HepG2 (cell line): ENCODE data around the gene GPBP1. TPM values are rescaled to one million over a fixed set of nuclear protein-coding genes. Genes with fewer than 3 reads are reported as not detected.

ENCODE experiments used
- MYC ChIP-seq: sonication (generic); formaldehyde crosslinking; IDR thresholded peaks from 2 replicates; pipeline ENCODE4 v1.9.0; 2021; ENCODE audit warnings: missing genetic modification reagents, borderline replicate concordance
- PITX1 ChIP-seq: sonication (generic); formaldehyde crosslinking; IDR thresholded peaks from 2 replicates; pipeline ENCODE4 v1.5.1; 2020; ENCODE audit warnings: mild to moderate bottlenecking, missing genetic modification reagents
- RARA ChIP-seq: IDR thresholded peaks from 2 replicates; pipeline ENCODE4 v1.6.1; 2016; ENCODE audit warnings: missing genetic modification reagents, missing compliant biosample characterization
- REPIN1 ChIP-seq: sonication (generic); formaldehyde crosslinking; IDR thresholded peaks from 2 replicates; pipeline ENCODE4 v1.8.0; 2022; ENCODE audit warnings: missing genetic modification reagents, low read depth, mild to moderate bottlenecking, borderline replicate concordance
- SKI ChIP-seq: fragments of 450-650 bp; IDR thresholded peaks from one replicate; pipeline ENCODE4 v1.6.1; 2018; ENCODE audit warnings: mild to moderate bottlenecking; ENCODE audit not compliant: partially characterized antibody
- SP4 ChIP-seq: sonication (generic); formaldehyde crosslinking; IDR thresholded peaks from 2 replicates; pipeline ENCODE4 v1.8.1; 2023; ENCODE audit warnings: mild to moderate bottlenecking, missing genetic modification reagents
- ZBTB3 ChIP-seq: sonication (generic); formaldehyde crosslinking; IDR thresholded peaks from 2 replicates; pipeline ENCODE4 v1.4.0; 2020; ENCODE audit warnings: low read depth, mild to moderate bottlenecking, moderate library complexity, missing genetic modification reagents, borderline replicate concordance
- ZFX ChIP-seq: sonication (generic); formaldehyde crosslinking; IDR thresholded peaks from 2 replicates; pipeline ENCODE4 v1.4.0; 2020; ENCODE audit warnings: mild to moderate bottlenecking, low read depth, missing genetic modification reagents, moderate library complexity
- ZIK1 ChIP-seq: sonication (generic); formaldehyde crosslinking; IDR thresholded peaks from 2 replicates; pipeline ENCODE4 v1.5.0; 2020; ENCODE audit warnings: mild to moderate bottlenecking, low read depth, missing genetic modification reagents, borderline replicate concordance
- ZNF431 ChIP-seq: sonication (generic); formaldehyde crosslinking; IDR thresholded peaks from 2 replicates; pipeline ENCODE4 v1.9.0; 2022; ENCODE audit warnings: missing genetic modification reagents, low read depth, mild to moderate bottlenecking, borderline replicate concordance
- ZNF567 ChIP-seq: sonication (generic); formaldehyde crosslinking; IDR thresholded peaks from 2 replicates; pipeline ENCODE4 v1.8.1; 2023; ENCODE audit warnings: mild to moderate bottlenecking, missing genetic modification reagents, borderline replicate concordance
- ZNF773 ChIP-seq: sonication (generic); formaldehyde crosslinking; IDR thresholded peaks from 2 replicates; pipeline ENCODE4 v1.4.0; 2020; ENCODE audit warnings: missing genetic modification reagents, borderline replicate concordance
- ZSCAN12 ChIP-seq: sonication (generic); formaldehyde crosslinking; IDR thresholded peaks from 2 replicates; pipeline ENCODE4 v1.9.0; 2021; ENCODE audit warnings: mild to moderate bottlenecking, missing genetic modification reagents
- polyA plus RNA-seq, 8 experiments: library from polyadenylated mRNA; depleted of rRNA in 3 of 8; stranded (reverse) in 7 of 8; unstranded in 1 of 8; fragments of >200 nt; fragmentation: Illumina TruSeq in 4 of 8; extraction: Trizol in 4 of 8; gene quantifications; 2 replicates each; pipeline versions ENCODE4 v1.2.1 to v1.2.3, GENCODE V29; 2011 to 2016; ENCODE audit warnings: low read depth in 4 of 8, missing spikeins in 1 of 8, mixed read lengths in 1 of 8; ENCODE audit not compliant: insufficient read depth in 1 of 8
- total RNA-seq, 5 experiments: library from RNA; depleted of rRNA; stranded (reverse); fragments of >200 nt; fragmentation: Illumina TruSeq; extraction: Trizol; gene quantifications; 2 replicates each; pipeline ENCODE4 v1.2.3, GENCODE V29; 2016; ENCODE audit warnings: low read depth in 1 of 5
- TF ChIP-seq, protein P1 (sequence below): sonication (generic); formaldehyde crosslinking; IDR thresholded peaks from 2 replicates; pipeline ENCODE4 v1.8.0; 2022; ENCODE audit warnings: missing genetic modification reagents, low read depth, mild to moderate bottlenecking, borderline replicate concordance
- TF ChIP-seq, protein P2 (sequence below), 2 experiments: sonication (generic) in 1 of 2; formaldehyde crosslinking in 1 of 2; IDR thresholded peaks; 2 replicates each; pipeline versions ENCODE4 v1.4.0 to v1.6.1; 2018 to 2020; ENCODE audit warnings: missing genetic modification reagents in 2 of 2, borderline replicate concordance in 1 of 2, low read depth in 1 of 2, mild to moderate bottlenecking in 1 of 2, missing biosample characterization in 1 of 2
- TF ChIP-seq, protein P3 (sequence below): sonication (generic); formaldehyde crosslinking; IDR thresholded peaks from 2 replicates; pipeline ENCODE4 v1.8.1; 2022; ENCODE audit warnings: low read depth, mild to moderate bottlenecking, missing genetic modification reagents
- TF ChIP-seq, protein P4 (sequence below): sonication (generic); IDR thresholded peaks from 2 replicates; pipeline ENCODE4 v1.6.1; 2016; ENCODE audit warnings: low read depth, borderline replicate concordance
- TF ChIP-seq, protein P5 (sequence below), 2 experiments: IDR thresholded peaks; 2 replicates each; pipeline ENCODE4 v1.6.1; 2011 to 2012; ENCODE audit warnings: low read length in 2 of 2, borderline replicate concordance in 1 of 2, low read depth in 1 of 2, mild to moderate bottlenecking in 1 of 2, moderate library complexity in 1 of 2

The GPBP1 gene
- total and polyA plus RNA-seq, 2 of the 13 experiments (the other 11 are each of a cell fraction or from before 2014, with no cell fraction given), result 27.1 to 72.2 TPM

DNA sequence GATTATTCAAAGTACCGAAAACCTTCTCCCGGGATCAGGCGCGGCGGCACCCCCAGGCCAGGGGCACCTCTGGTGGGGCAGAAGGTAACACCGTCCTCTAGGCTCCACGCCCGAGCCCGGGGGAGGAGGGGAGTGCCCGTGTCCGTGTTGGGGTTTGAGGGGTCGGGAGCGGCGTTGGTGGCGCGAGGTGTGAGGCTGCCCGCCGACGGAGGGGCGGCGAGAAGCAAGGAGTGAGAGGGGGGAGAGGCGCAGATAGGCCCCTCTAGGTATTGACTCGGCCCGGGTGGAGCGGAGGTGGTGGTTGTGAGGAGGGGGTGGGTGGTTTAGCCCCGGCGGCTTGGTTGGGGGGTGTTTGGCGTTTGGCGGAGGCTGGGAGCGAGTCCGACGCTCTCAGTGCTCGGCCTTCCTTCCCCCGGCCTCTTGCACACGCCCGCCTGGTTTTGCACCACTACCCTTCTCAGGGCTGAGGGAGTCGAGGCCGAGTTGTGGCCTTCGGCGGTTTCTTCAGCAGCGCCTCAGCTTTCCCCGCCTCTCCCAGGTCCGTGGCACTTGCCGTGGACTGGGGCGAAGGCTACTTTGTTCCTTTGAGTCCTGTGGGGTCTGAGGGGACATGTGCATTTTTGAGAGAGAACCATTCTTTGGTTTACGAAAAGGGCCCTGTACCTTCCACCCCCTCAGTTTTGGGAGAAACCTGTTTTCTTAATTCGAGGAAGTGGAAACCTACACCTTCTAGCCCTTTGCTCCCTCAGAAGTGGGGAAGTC lies 450 bp downstream of the GPBP1 start (continued):
- TF ChIP-seq, protein P1, sequence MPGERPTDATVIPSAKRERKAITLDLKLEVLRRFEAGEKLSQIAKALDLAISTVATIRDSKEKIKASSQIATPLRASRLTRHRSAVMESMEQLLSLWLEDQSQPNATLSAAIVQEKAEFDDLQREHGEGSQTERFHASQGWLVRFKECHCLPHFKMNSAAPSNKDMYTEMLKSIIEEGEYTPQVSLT (CRISPR knock-in tag), result no peak
- TF ChIP-seq MYC (CRISPR knock-in tag), result no peak
- TF ChIP-seq ZNF431 (CRISPR knock-in tag), result no peak
- TF ChIP-seq SKI, result no peak
- 0 out of 2 replicates have a peak, but pooled peaks have one; percentile 5 for TF ChIP-seq ZIK1 (CRISPR knock-in tag)
- no peak for TF ChIP-seq ZBTB3
- no peak; the same call in 1 of the 2 replicates for TF ChIP-seq PITX1 (CRISPR knock-in tag)
- no peak for TF ChIP-seq ZNF567 (CRISPR knock-in tag)
- TF ChIP-seq, protein P2, sequence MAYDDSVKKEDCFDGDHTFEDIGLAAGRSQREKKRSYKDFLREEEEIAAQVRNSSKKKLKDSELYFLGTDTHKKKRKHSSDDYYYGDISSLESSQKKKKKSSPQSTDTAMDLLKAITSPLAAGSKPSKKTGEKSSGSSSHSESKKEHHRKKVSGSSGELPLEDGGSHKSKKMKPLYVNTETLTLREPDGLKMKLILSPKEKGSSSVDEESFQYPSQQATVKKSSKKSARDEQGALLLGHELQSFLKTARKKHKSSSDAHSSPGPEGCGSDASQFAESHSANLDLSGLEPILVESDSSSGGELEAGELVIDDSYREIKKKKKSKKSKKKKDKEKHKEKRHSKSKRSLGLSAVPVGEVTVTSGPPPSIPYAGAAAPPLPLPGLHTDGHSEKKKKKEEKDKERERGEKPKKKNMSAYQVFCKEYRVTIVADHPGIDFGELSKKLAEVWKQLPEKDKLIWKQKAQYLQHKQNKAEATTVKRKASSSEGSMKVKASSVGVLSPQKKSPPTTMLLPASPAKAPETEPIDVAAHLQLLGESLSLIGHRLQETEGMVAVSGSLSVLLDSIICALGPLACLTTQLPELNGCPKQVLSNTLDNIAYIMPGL (CRISPR knock-in tag; IDR thresholded peaks at IDR 0.05; ENCODE audit: borderline replicate concordance in 1 of 2, low read depth in 1 of 2), result peak in 1 of 2 experiments; percentile 47; a peak in 2 of 4 replicates
- TF ChIP-seq ZFX, result peak; percentile 52
- TF ChIP-seq, protein P3, sequence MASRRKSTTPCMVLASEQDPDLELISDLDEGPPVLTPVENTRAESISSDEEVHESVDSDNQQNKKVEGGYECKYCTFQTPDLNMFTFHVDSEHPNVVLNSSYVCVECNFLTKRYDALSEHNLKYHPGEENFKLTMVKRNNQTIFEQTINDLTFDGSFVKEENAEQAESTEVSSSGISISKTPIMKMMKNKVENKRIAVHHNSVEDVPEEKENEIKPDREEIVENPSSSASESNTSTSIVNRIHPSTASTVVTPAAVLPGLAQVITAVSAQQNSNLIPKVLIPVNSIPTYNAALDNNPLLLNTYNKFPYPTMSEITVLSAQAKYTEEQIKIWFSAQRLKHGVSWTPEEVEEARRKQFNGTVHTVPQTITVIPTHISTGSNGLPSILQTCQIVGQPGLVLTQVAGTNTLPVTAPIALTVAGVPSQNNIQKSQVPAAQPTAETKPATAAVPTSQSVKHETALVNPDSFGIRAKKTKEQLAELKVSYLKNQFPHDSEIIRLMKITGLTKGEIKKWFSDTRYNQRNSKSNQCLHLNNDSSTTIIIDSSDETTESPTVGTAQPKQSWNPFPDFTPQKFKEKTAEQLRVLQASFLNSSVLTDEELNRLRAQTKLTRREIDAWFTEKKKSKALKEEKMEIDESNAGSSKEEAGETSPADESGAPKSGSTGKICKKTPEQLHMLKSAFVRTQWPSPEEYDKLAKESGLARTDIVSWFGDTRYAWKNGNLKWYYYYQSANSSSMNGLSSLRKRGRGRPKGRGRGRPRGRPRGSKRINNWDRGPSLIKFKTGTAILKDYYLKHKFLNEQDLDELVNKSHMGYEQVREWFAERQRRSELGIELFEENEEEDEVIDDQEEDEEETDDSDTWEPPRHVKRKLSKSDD (CRISPR knock-in tag), result no peak
- no peak for TF ChIP-seq ZSCAN12 (CRISPR knock-in tag)
- 0 out of 2 replicates have a peak, but pooled peaks have one; percentile 14 for TF ChIP-seq REPIN1 (CRISPR knock-in tag)
- TF ChIP-seq ZNF773 (CRISPR knock-in tag), result no peak
- TF ChIP-seq, protein P4, sequence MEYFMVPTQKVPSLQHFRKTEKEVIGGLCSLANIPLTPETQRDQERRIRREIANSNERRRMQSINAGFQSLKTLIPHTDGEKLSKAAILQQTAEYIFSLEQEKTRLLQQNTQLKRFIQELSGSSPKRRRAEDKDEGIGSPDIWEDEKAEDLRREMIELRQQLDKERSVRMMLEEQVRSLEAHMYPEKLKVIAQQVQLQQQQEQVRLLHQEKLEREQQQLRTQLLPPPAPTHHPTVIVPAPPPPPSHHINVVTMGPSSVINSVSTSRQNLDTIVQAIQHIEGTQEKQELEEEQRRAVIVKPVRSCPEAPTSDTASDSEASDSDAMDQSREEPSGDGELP, result no peak
- TF ChIP-seq SP4 (CRISPR knock-in tag), result no peak
- TF ChIP-seq RARA (CRISPR knock-in tag), result no peak
- TF ChIP-seq, protein P5, sequence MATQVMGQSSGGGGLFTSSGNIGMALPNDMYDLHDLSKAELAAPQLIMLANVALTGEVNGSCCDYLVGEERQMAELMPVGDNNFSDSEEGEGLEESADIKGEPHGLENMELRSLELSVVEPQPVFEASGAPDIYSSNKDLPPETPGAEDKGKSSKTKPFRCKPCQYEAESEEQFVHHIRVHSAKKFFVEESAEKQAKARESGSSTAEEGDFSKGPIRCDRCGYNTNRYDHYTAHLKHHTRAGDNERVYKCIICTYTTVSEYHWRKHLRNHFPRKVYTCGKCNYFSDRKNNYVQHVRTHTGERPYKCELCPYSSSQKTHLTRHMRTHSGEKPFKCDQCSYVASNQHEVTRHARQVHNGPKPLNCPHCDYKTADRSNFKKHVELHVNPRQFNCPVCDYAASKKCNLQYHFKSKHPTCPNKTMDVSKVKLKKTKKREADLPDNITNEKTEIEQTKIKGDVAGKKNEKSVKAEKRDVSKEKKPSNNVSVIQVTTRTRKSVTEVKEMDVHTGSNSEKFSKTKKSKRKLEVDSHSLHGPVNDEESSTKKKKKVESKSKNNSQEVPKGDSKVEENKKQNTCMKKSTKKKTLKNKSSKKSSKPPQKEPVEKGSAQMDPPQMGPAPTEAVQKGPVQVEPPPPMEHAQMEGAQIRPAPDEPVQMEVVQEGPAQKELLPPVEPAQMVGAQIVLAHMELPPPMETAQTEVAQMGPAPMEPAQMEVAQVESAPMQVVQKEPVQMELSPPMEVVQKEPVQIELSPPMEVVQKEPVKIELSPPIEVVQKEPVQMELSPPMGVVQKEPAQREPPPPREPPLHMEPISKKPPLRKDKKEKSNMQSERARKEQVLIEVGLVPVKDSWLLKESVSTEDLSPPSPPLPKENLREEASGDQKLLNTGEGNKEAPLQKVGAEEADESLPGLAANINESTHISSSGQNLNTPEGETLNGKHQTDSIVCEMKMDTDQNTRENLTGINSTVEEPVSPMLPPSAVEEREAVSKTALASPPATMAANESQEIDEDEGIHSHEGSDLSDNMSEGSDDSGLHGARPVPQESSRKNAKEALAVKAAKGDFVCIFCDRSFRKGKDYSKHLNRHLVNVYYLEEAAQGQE (IDR thresholded peaks at IDR 0.05; ENCODE audit: borderline replicate concordance in 1 of 2, low read depth in 1 of 2, low read length in 2 of 2), result no peak
